Stimulated activated naive B cell treated with anti-CD40 and anti-IgM and Interleukin-4, amounts not matched to agents 10 μg/mL and 1 μg/mL and 100 μg/mL, for 72 hours (primary cell): ENCODE data around the gene PML.
"Not testable (repeated sequence)": the region's sequence is repeated elsewhere in the genome, so short reads cannot be mapped to it uniquely, and the experiment has no call there.

Source experiments
- ATAC-seq, 2 donors: fragments of 150-1000 bp; cut with Tn5 transposase; replicated peaks; 2 replicates each; pipeline ENCODE4 v1.10.0; 2021; ENCODE audit warnings: moderate library complexity in 1 of 2
- DNase-seq: peaks from one replicate; pipeline ENCODE4 v3.0.0; 2021
- H3K27ac Mint-ChIP-seq: one replicate; pipeline ENCODE4 v1.8.0; 2022; ENCODE audit warnings: mild to moderate bottlenecking, mixed read lengths
- H3K27me3 Mint-ChIP-seq, 2 donors: one replicate each; pipeline ENCODE4 v1.8.0; 2022; ENCODE audit warnings: mixed read lengths in 2 of 2
- H3K36me3 Mint-ChIP-seq, 2 donors: one replicate each; pipeline ENCODE4 v1.8.0; 2022; ENCODE audit warnings: mixed read lengths in 2 of 2, mild to moderate bottlenecking in 1 of 2
- H3K4me1 Mint-ChIP-seq, 2 donors: one replicate each; pipeline ENCODE4 v1.8.0; 2022; ENCODE audit warnings: mixed read lengths in 2 of 2, mild to moderate bottlenecking in 1 of 2
- H3K4me3 Mint-ChIP-seq, 2 donors: one replicate each; pipeline ENCODE4 v1.8.0; 2022; ENCODE audit warnings: mild to moderate bottlenecking in 2 of 2, mixed read lengths in 2 of 2, moderate library complexity in 1 of 2
- H3K9me3 Mint-ChIP-seq, 2 donors: one replicate each; pipeline ENCODE4 v1.8.0; 2022; ENCODE audit warnings: mixed read lengths in 2 of 2, mild to moderate bottlenecking in 1 of 2

The PML gene

GRCh38 chr15:73965094-73965757 lies 29.3 kb upstream of the PML start:
- H3K36me3 Mint-ChIP-seq: no peaks in the 10 kb centered on the region
- H3K4me1 Mint-ChIP-seq: peaks cover 12 to 23% of the 10 kb centered on the region in 2 donors
- H3K4me3 Mint-ChIP-seq: peak overlapping the region; percentile 64 to 74
- DNase-seq (no peak), ATAC-seq (peak; percentile 58 to 70)
- H3K9me3 Mint-ChIP-seq: no peaks in the 10 kb centered on the region
- peaks cover 5 to 8% of the 10 kb centered on the region in 2 donors for H3K27me3 Mint-ChIP-seq
- peak overlapping the region; percentile 59 for H3K27ac Mint-ChIP-seq

GRCh38 chr15:73965758-73966113 lies 28.8 kb upstream of the PML start:
- no peak for DNase-seq
- peaks cover 5 to 8% of the 10 kb centered on the region in 2 donors for H3K27me3 Mint-ChIP-seq
- peak; percentile 75 to 81 for ATAC-seq
- peak overlapping the region; percentile 62 for H3K27ac Mint-ChIP-seq
- peak overlapping the region; percentile 41 to 74 for H3K4me3 Mint-ChIP-seq
- no peaks in the 10 kb centered on the region for H3K9me3 Mint-ChIP-seq
- no peaks in the 10 kb centered on the region for H3K36me3 Mint-ChIP-seq
- peaks cover 12 to 23% of the 10 kb centered on the region in 2 donors for H3K4me1 Mint-ChIP-seq

GRCh38 chr15:73968461-73968860 lies 26.1 kb upstream of the PML start:
- no peak overlapping the region for H3K4me3 Mint-ChIP-seq

GRCh38 chr15:73969151-73969759 lies 25.3 kb upstream of the PML start:
- H3K9me3 Mint-ChIP-seq: no peaks in the 10 kb centered on the region
- H3K27me3 Mint-ChIP-seq: peaks cover 13 to 19% of the 10 kb centered on the region in 2 donors
- H3K4me1 Mint-ChIP-seq: peaks cover 19 to 31% of the 10 kb centered on the region in 2 donors
- no peaks in the 10 kb centered on the region for H3K36me3 Mint-ChIP-seq
- no peak overlapping the region for H3K4me3 Mint-ChIP-seq
- no peak overlapping the region for H3K27ac Mint-ChIP-seq
- no peak for DNase-seq
- no peak for ATAC-seq

More at GRCh38 chr15:73968461-73968860, 26.1 kb upstream of the PML start:
- Mint-ChIP-seq H3K4me1 (peaks cover 19 to 31% of the 10 kb centered on the region in 2 donors), H3K36me3 (no peaks in the 10 kb centered on the region), H3K27ac (no peak overlapping the region), H3K27me3 (peaks cover 9 to 15% of the 10 kb centered on the region in 2 donors), H3K9me3 (no peaks in the 10 kb centered on the region)
- no peak for ATAC-seq
- DNase-seq: no peak

GRCh38 chr15:73972984-73973682 lies 21.4 kb upstream of the PML start:
- Mint-ChIP-seq H3K9me3 (no peaks in the 10 kb centered on the region), H3K4me3 (peak overlapping the region in 1 of 2 donors; percentile 72), H3K27ac (no peak overlapping the region), H3K27me3 (peaks cover 24 to 36% of the 10 kb centered on the region in 2 donors), H3K36me3 (peaks cover 0 to 4% of the 10 kb centered on the region in 2 donors), H3K4me1 (peaks cover 7 to 22% of the 10 kb centered on the region in 2 donors)
- DNase-seq (peak; percentile 69), ATAC-seq (peak; percentile 87 to 88)

- Mint-ChIP-seq H3K27me3 (peaks cover 24 to 36% of the 10 kb centered on the region in 2 donors), H3K4me1 (peaks cover 7 to 22% of the 10 kb centered on the region in 2 donors)
- not testable (repeated sequence) for H3K27ac Mint-ChIP-seq, H3K36me3 Mint-ChIP-seq, H3K4me3 Mint-ChIP-seq, ATAC-seq, H3K9me3 Mint-ChIP-seq, DNase-seq
Observed at GRCh38 chr15:73973683-73974200, 20.8 kb upstream of the PML start.

- H3K4me3 Mint-ChIP-seq: peak overlapping the region in 1 of 2 donors; percentile 22
- H3K27me3 Mint-ChIP-seq: peaks cover 24 to 36% of the 10 kb centered on the region in 2 donors
- DNase-seq, H3K9me3 Mint-ChIP-seq, H3K36me3 Mint-ChIP-seq, H3K27ac Mint-ChIP-seq: not testable (repeated sequence)
- ATAC-seq: peak; percentile 38 to 60
- H3K4me1 Mint-ChIP-seq: peaks cover 7 to 22% of the 10 kb centered on the region in 2 donors
Observed at GRCh38 chr15:73975440-73976125, 18.9 kb upstream of the PML start.

- H3K27ac Mint-ChIP-seq: no peak overlapping the region
- no peak overlapping the region for H3K4me3 Mint-ChIP-seq
- no peaks in the 10 kb centered on the region for H3K9me3 Mint-ChIP-seq
- H3K27me3 Mint-ChIP-seq: peaks cover 19 to 29% of the 10 kb centered on the region in 2 donors
- H3K36me3 Mint-ChIP-seq: peaks cover 3 to 6% of the 10 kb centered on the region in 2 donors
- H3K4me1 Mint-ChIP-seq: peaks cover 17 to 39% of the 10 kb centered on the region in 2 donors
- DNase-seq: no peak
- ATAC-seq: no peak
Observed at GRCh38 chr15:73978896-73979295, 15.6 kb upstream of the PML start.

- peaks cover 23 to 46% of the 10 kb centered on the region in 2 donors for H3K4me1 Mint-ChIP-seq
Observed at GRCh38 chr15:73979636-73980035, 14.9 kb upstream of the PML start.

GRCh38 chr15:73981761-73982221 lies 12.7 kb upstream of the PML start:
- Mint-ChIP-seq H3K4me1 (peaks cover 38 to 53% of the 10 kb centered on the region in 2 donors), H3K9me3 (no peaks in the 10 kb centered on the region), H3K4me3 (peak overlapping the region; percentile 52 to 57), H3K27me3 (peaks cover 0 to under 1% of the 10 kb centered on the region in 2 donors), H3K36me3 (peaks cover 18 to 30% of the 10 kb centered on the region in 2 donors), H3K27ac (peak overlapping the region; percentile 90)
- ATAC-seq: peak in 1 of 2 donors; percentile 17
- no peak for DNase-seq

More at GRCh38 chr15:73979636-73980035, 14.9 kb upstream of the PML start:
- Mint-ChIP-seq H3K27me3 (peaks cover 12 to 22% of the 10 kb centered on the region in 2 donors), H3K27ac (no peak overlapping the region), H3K4me3 (no peak overlapping the region), H3K9me3 (no peaks in the 10 kb centered on the region), H3K36me3 (peaks cover 9 to 14% of the 10 kb centered on the region in 2 donors)
- DNase-seq: no peak
- no peak for ATAC-seq

GRCh38 chr15:73982222-73982962 lies 12.1 kb upstream of the PML start:
- ATAC-seq (peak; percentile 80 to 86), DNase-seq (no peak)
- Mint-ChIP-seq H3K4me1 (peaks cover 44 to 60% of the 10 kb centered on the region in 2 donors), H3K36me3 (peaks cover 20 to 36% of the 10 kb centered on the region in 2 donors), H3K27ac (peak overlapping the region; percentile 90), H3K4me3 (peak overlapping the region; percentile 52 to 57), H3K9me3 (no peaks in the 10 kb centered on the region), H3K27me3 (no peaks in the 10 kb centered on the region)

GRCh38 chr15:73983211-73983727 lies 11.2 kb upstream of the PML start:
- peaks cover 22 to 43% of the 10 kb centered on the region in 2 donors for H3K36me3 Mint-ChIP-seq
- no peak for ATAC-seq
- no peak for DNase-seq
- H3K4me1 Mint-ChIP-seq: peaks cover 53 to 68% of the 10 kb centered on the region in 2 donors
- H3K27me3 Mint-ChIP-seq: no peaks in the 10 kb centered on the region
- H3K27ac Mint-ChIP-seq: no peak overlapping the region
- no peaks in the 10 kb centered on the region for H3K9me3 Mint-ChIP-seq
- H3K4me3 Mint-ChIP-seq: no peak overlapping the region

- no peak for ATAC-seq
- Mint-ChIP-seq H3K4me1 (peaks cover 54 to 73% of the 10 kb centered on the region in 2 donors), H3K36me3 (peaks cover 27 to 43% of the 10 kb centered on the region in 2 donors), H3K9me3 (no peaks in the 10 kb centered on the region), H3K4me3 (no peak overlapping the region), H3K27ac (no peak overlapping the region), H3K27me3 (no peaks in the 10 kb centered on the region)
- no peak for DNase-seq
Observed at GRCh38 chr15:73983773-73984172, 10.7 kb upstream of the PML start.
